Measurements from ENCODE around the gene SGIP1.
A peak's percentile ranks its signal among the peaks of the same experiment; 100 is the strongest.
"Not testable (repeated sequence)": the region's sequence is repeated elsewhere in the genome, so short reads cannot be mapped to it uniquely, and the experiment has no call there.

The SGIP1 gene

DNA sequence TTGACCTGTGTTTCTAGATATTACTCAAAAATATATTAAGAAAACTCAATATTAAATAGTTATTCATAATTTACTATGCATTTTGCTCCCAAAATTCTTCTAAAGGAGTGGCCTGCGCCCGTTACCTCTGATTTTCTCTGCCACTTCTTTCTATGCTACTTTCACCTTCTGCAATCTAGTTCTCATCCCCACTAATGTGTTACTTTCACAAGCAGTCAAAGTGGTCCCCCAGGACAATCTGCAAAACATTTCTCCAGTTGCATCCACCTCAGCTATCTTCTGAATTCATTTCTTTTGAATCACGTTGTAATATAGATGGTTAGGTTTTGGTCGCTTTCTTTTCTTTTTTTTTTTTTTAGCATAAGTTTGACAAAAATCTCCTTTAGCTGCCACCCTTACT, 253.7 kb downstream of the SGIP1 start:
- no peak for DNase-seq (ENCODE audit: extremely low spot score, insufficient read length, low read depth)
- peak; percentile 63 for FAIRE-seq

DNA sequence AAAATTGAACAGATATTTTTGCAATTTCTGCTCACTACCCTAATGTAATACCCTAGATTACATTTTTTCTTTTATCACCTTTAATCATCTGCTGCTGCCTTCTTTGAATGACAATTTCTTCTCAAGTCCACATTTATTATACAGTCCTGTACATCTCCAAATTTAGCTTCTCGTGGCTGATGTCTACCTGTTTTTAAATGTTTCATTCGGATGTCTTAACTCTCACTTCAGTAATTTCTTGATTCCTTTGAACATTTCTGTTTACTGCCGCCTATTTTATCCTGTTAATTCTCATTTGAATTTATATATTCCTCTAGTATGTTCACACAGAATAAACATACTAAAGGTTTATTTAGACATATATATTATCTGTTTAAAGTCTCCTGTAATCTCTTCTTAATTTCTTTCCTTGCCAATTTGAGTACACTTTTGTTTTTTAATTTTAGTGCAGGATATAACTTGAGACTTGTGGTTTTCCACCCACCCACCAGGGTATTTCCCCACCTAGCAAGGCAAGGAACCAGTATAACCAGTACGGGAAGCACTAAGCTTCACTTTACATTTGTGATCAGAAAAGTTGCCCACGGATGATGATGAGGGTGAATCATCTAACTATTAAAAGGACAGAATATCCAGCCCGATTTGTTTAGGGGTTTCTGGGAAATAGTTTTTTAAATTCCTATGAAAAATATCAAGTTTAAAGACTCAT, 254.4 kb downstream of the SGIP1 start:
- FAIRE-seq (peak; percentile 65), DNase-seq (ENCODE audit: extremely low spot score, insufficient read length, low read depth) (no peak)

- DNase-seq (ENCODE audit: extremely low spot score, insufficient read length, low read depth) (no peak), FAIRE-seq (no peak)
Measured at GRCh38 chr1:66791621-66792610, 258.0 kb downstream of the SGIP1 start.

GRCh38 chr1:66795839-66796238, 261.9 kb downstream of the SGIP1 start:
- not testable (repeated sequence) for FAIRE-seq

More at GRCh38 chr1:66795839-66796238, 261.9 kb downstream of the SGIP1 start:
- not testable (repeated sequence) for DNase-seq (ENCODE audit: extremely low spot score, insufficient read length, low read depth)

Data from GM18507 (cell line).